ENCODE results near the gene SLC25A39. TPM values are rescaled to one million over a fixed set of nuclear protein-coding genes. Genes with fewer than 3 reads are reported as not detected.
A peak's percentile ranks its signal among the peaks of the same experiment; 100 is the strongest.

SLC25A39 gene
- total RNA-seq, 1 donor from 2014 or later = 76.8 TPM

DNA sequence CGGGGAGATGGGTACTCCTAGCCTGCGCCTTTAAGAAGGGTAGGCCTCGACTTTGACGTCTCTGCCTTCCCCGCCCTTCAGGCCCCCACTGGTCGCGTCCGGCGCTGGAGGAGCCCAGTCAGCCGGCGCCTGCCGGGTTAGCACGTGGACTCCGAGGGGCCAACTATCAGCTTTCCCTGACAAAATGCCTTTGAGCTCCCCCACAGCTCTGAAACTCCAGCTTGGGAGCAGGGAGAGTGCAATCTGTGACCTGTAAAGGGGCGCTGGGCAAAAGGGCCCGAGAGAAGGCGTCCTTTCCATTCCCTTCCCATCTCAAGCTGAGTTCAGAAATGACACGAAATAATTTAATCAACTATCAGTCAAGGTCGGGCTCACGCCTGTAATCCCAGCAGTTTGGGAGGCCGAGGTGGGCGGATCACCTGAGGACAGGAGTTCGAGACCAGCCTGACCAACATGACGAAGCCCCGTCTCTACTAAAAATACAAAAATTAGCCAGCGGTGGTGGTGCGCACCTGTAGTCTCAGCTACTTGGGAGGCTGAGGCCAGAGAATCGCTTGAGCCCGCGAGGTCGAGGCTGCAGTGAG, 2.3 kb upstream of the SLC25A39 start:
- H3K4me3 ChIP-seq = peak overlapping the region; percentile 25
- peak; percentile 98 for DNase-seq
- TF ChIP-seq, protein P1, sequence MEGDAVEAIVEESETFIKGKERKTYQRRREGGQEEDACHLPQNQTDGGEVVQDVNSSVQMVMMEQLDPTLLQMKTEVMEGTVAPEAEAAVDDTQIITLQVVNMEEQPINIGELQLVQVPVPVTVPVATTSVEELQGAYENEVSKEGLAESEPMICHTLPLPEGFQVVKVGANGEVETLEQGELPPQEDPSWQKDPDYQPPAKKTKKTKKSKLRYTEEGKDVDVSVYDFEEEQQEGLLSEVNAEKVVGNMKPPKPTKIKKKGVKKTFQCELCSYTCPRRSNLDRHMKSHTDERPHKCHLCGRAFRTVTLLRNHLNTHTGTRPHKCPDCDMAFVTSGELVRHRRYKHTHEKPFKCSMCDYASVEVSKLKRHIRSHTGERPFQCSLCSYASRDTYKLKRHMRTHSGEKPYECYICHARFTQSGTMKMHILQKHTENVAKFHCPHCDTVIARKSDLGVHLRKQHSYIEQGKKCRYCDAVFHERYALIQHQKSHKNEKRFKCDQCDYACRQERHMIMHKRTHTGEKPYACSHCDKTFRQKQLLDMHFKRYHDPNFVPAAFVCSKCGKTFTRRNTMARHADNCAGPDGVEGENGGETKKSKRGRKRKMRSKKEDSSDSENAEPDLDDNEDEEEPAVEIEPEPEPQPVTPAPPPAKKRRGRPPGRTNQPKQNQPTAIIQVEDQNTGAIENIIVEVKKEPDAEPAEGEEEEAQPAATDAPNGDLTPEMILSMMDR (IDR thresholded peaks at IDR 0.05) = no peak
- ATAC-seq = peak; percentile 87
- no peak overlapping the region for H3K27ac ChIP-seq
- no peaks in the 10 kb centered on the region for H3K9me3 ChIP-seq
- peaks cover 6% of the 10 kb centered on the region for H3K36me3 ChIP-seq
- H3K4me1 ChIP-seq = peaks cover 17% of the 10 kb centered on the region
- H3K27me3 ChIP-seq = no peaks in the 10 kb centered on the region
- intact Hi-C loops (cut with DNase I) = no loop called here

DNA sequence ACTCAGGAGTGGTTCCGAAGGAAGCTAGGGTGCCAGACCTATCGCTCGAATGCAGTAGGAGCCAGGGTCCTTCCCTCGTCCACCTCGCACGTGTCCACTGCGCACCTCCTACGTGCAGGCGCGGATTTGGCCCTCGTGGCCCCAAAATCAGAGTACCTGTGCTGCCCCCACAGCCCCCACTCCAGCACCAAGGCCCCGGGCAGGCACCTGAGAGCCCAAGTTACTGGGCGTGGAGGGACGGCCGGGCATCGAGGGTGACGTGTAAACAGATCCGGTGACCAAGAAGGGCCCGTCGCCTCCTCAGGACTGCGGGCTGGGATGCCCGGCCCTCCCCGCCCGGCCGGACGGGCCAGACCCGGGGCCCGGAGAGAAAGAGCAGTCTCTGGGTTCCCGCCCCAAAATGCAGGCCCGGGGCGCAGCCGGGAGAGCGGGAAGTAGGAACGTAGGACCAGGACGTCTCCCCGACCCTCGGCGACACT, 492 bp downstream of the SLC25A39 start:
- Histone ChIP-seq H3K9me3 (no peaks in the 10 kb centered on the region), H3K4me3 (peak overlapping the region; percentile 97), H3K27me3 (no peaks in the 10 kb centered on the region), H3K4me1 (peaks cover 17% of the 10 kb centered on the region), H3K36me3 (peaks cover 33% of the 10 kb centered on the region), H3K27ac (peak overlapping the region; percentile 77)
- ATAC-seq (peak; percentile 2), DNase-seq (peak; percentile 79)
- intact Hi-C loops (cut with DNase I) = loop anchor here (5.0 kb wide), 1 partner anchor 107 kb away; the partner anchor contains the start of gene UBTF
- TF ChIP-seq, protein P1 (IDR thresholded peaks at IDR 0.05) = no peak

DNA sequence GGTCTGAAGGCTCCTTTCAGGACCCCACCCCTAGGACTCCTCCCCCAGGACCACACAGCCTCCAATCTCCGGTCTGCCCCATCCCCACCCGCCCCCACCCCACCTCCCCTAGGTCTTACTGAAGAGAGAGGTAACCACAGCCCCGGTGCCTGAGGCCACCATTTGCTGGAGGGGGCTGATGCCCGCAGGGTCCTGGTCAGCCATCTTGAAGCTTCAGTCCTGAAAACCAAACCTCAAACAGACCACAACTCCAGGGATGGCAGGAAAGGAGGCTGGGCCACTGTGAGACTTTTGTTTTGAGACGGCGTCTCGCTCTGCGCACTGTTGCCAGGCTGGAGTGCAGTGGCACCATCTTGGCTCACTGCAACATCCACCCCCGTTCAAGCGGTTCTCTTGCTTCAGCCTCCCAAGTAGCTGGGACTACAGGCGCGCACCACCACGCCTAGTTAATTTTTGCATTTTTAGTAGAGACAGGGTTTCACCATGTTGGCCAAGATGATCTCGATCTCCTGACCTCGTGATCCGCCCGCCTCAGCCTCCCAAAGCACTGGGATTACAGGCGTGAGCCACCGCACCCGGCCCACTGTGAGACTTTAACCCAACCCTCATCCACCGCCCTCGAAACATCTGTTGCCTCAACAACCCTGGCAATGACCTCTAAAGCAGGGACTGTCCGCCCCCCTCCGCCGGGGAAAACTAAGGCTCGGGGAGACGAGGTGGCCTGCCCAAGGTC, 1.1 kb downstream of the SLC25A39 start:
- no peaks in the 10 kb centered on the region for H3K27me3 ChIP-seq
- no peaks in the 10 kb centered on the region for H3K9me3 ChIP-seq
- no peak for DNase-seq
- intact Hi-C loops (cut with DNase I) = loop anchor here (5.0 kb wide), 1 partner anchor 106 kb away; the partner anchor contains the start of gene UBTF
- peak overlapping the region; percentile 77 for H3K27ac ChIP-seq
- TF ChIP-seq, protein P1 (IDR thresholded peaks at IDR 0.05) = no peak
- ATAC-seq = no peak
- H3K4me1 ChIP-seq = peaks cover 17% of the 10 kb centered on the region
- H3K36me3 ChIP-seq = peaks cover 33% of the 10 kb centered on the region
- peak overlapping the region; percentile 97 for H3K4me3 ChIP-seq

DNA sequence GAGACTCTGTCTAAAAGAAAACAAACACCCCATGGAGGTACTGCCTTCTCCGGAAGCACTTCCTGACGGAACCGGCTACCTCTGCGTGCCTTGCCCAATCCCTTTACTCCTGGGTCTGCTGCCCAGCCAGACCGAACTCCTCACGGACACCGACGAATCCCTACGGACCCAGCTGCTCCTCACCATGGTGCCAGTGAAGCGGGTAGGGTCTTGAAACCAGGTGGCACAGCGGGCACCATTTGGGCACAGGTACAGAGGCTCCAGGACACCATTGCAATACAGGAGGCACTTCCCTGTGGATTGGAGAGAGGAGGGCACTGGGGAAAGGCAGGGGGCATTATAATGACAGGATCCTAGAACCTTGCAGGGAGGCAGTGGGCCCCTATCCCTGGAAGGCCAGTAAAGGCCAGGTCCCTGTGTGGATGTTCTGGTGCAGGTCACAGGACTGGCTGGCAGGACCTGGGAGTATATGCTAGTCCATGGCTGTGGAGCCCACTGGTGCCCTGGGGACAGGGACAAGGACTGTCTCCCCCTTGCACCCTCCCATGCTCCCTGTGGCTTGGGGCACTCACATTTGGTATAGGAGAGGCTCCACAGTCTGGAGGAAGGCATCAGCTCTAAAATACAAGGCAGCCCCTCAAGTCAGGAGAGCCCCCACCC, 2.3 kb downstream of the SLC25A39 start:
- ATAC-seq = no peak
- Histone ChIP-seq H3K4me1 (peaks cover 17% of the 10 kb centered on the region), H3K36me3 (peaks cover 33% of the 10 kb centered on the region), H3K27me3 (peaks cover 6% of the 10 kb centered on the region), H3K4me3 (no peak overlapping the region), H3K27ac (no peak overlapping the region), H3K9me3 (no peaks in the 10 kb centered on the region)
- intact Hi-C loops (cut with DNase I) = loop anchor here (5.0 kb wide), 1 partner anchor 105 kb away; the partner anchor contains the start of gene UBTF
- no peak for DNase-seq
- TF ChIP-seq, protein P1 (IDR thresholded peaks at IDR 0.05) = no peak

DNA sequence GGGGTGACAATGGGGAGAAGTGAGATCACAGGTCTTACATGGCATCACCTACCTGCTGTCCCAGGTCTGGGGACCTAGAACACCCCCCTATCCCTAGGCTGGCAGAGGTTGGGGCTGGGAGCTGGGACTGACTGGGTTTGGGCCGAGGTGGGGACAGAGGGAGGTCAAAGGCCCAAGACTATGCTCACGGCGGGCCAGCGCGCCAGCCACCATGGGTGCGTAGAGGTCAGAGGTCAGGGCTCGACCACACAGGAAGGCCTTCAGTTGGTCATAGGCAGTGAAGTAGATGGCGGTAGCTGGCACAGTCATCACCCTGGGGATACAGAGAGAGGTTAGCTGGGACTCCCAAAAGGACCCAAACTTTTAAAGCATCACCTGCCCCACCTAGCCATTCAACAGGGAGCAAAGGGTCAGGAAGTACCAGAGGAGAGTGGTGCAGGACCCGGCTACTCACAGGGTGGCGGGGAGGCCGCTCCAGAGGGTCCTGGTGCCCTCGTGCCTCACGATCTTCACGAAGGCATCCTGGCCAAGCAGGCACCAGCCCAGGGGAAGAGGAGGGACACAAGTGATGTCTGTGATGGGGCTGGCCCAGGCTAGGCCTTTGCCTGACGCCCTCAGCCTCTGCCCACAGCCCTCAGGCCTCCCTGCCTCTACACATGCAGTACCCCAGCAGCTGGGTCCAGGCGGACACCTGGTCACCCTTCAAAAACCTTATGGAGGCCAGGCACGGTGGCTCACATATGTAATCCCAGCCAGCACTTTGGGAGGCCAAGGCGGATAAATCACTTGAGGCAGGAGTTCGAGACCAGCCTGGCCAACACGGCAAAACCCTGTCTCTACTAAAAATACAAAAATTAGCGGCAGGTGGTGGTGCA, 3.1 kb downstream of the SLC25A39 start:
- peaks cover 15% of the 10 kb centered on the region for H3K27me3 ChIP-seq
- H3K9me3 ChIP-seq = no peaks in the 10 kb centered on the region
- H3K27ac ChIP-seq = no peak overlapping the region
- ATAC-seq (no peak), DNase-seq (no peak)
- H3K36me3 ChIP-seq = peaks cover 33% of the 10 kb centered on the region
- peaks cover 17% of the 10 kb centered on the region for H3K4me1 ChIP-seq
- H3K4me3 ChIP-seq = no peak overlapping the region
- TF ChIP-seq, protein P1 (IDR thresholded peaks at IDR 0.05) = no peak
- intact Hi-C loops (cut with DNase I) = loop anchor here (5.0 kb wide), 1 partner anchor 104 kb away; the partner anchor contains the start of gene UBTF

Measured in upper lobe of right lung (tissue), 1 donor.